ENCODE data around the gene ARL14.

The ARL14 gene

GRCh38 chr3:160719710-160720109 is 42.8 kb downstream of the ARL14 start:
- in situ Hi-C loops (cut with HindIII; ENCODE audit: low sequenced_read_pairs): loop anchor here (25.0 kb wide), 1 partner anchor 193 kb away; no protein-coding TSS in a partner anchor

GRCh38 chr3:160720123-160720746 is 43.3 kb downstream of the ARL14 start:
- in situ Hi-C loops (cut with HindIII; ENCODE audit: low sequenced_read_pairs): loop anchor here (25.0 kb wide), 1 partner anchor 192 kb away; no protein-coding TSS in a partner anchor

- in situ Hi-C loops (cut with HindIII; ENCODE audit: low sequenced_read_pairs): loop anchor here (25.0 kb wide), 1 partner anchor 190 kb away; no protein-coding TSS in a partner anchor
These were observed 45.4 kb downstream of the ARL14 start for GRCh38 chr3:160722331-160722730.

GRCh38 chr3:160725338-160725737 is 48.4 kb downstream of the ARL14 start:
- in situ Hi-C loops (cut with HindIII; ENCODE audit: low sequenced_read_pairs): no loop called here

Measured in DLD1 (cell line).